Parathyroid adenoma (tissue), 2 donors: ENCODE results near the gene MRPL18.

ENCODE experiments used
- H2AFZ ChIP-seq: fragments of 300-600 bp; sonication (generic); one replicate; pipeline ENCODE4 v1.7.0; 2017; ENCODE audit warnings: antibody characterized with exemption, mild to moderate bottlenecking
- H3K27ac ChIP-seq: fragments of 300-600 bp; sonication (generic); one replicate; pipeline ENCODE4 v1.7.0; 2017
- H3K27me3 ChIP-seq: fragments of 300-600 bp; sonication (generic); one replicate; pipeline ENCODE4 v1.7.0; 2017; ENCODE audit warnings: low read length; ENCODE audit not compliant: control insufficient read depth, insufficient read depth
- H3K36me3 ChIP-seq: fragments of 300-600 bp; sonication (generic); one replicate; pipeline ENCODE4 v1.7.0; 2017; ENCODE audit warnings: low read length; ENCODE audit not compliant: control insufficient read depth, insufficient read depth
- H3K4me1 ChIP-seq: fragments of 300-600 bp; sonication (generic); one replicate; pipeline ENCODE4 v1.7.0; 2017; ENCODE audit warnings: control low read depth
- H3K4me2 ChIP-seq: fragments of 300-600 bp; sonication (generic); one replicate; pipeline ENCODE4 v1.7.0; 2017; ENCODE audit warnings: low read length
- H3K4me3 ChIP-seq: fragments of 300-600 bp; sonication (generic); one replicate; pipeline ENCODE4 v1.7.0; 2017; ENCODE audit warnings: low read depth, low read length
- H3K79me2 ChIP-seq: fragments of 300-600 bp; sonication (generic); one replicate; pipeline ENCODE4 v1.7.0; 2017; ENCODE audit warnings: control low read depth
- H3K9ac ChIP-seq: fragments of 300-600 bp; sonication (generic); one replicate; pipeline ENCODE4 v1.7.0; 2017; ENCODE audit warnings: mild to moderate bottlenecking
- H3K9me3 ChIP-seq: fragments of 300-600 bp; sonication (generic); one replicate; pipeline ENCODE4 v1.7.0; 2017; ENCODE audit warnings: low read length; ENCODE audit not compliant: control insufficient read depth
- TF ChIP-seq, protein P1 (sequence below): fragments of 300-600 bp; sonication (generic); IDR thresholded peaks from one replicate; pipeline ENCODE4 v1.7.0; 2017; ENCODE audit warnings: antibody characterized with exemption, mild to moderate bottlenecking
- donor health status: primary hyperparathyroidism.

MRPL18 gene

DNA sequence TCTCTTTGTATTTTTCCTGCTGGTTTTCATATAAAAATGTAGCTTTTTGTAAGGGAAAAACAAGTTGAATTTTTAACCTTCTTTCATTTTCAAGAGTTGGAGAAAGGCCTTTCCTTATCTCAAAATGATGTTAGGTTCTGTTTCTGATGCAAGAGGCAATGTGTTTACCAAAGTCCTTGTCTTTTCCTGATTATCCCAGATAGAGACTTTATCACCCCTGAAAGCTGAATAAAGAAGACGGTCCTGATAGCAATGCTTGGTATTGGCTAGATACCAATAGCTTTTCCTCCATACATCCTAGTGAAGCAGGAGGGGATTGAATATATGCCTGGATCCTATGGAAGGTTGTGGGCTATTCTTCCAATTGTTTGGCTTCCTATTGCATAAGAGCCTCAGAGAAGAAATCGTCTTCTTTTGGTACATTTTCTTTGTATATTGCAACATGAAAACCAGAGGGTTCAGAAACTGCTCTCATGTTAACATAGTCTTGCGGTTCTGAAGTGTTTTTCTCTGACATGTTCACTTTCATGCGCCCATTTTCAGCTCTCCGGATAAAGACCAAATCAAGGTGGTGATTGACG lies 15.3 kb downstream of the MRPL18 start:
- Histone ChIP-seq H3K9me3 (no peaks in the 10 kb centered on the region), H2AFZ (no peak overlapping the region), H3K9ac (no peak overlapping the region), H3K4me3 (no peak overlapping the region), H3K36me3 (no peaks in the 10 kb centered on the region), H3K27ac (no peak overlapping the region), H3K79me2 (no peaks in the 10 kb centered on the region), H3K4me1 (no peaks in the 10 kb centered on the region), H3K4me2 (no peak overlapping the region), H3K27me3 (no peaks in the 10 kb centered on the region)
- TF ChIP-seq, protein P1, sequence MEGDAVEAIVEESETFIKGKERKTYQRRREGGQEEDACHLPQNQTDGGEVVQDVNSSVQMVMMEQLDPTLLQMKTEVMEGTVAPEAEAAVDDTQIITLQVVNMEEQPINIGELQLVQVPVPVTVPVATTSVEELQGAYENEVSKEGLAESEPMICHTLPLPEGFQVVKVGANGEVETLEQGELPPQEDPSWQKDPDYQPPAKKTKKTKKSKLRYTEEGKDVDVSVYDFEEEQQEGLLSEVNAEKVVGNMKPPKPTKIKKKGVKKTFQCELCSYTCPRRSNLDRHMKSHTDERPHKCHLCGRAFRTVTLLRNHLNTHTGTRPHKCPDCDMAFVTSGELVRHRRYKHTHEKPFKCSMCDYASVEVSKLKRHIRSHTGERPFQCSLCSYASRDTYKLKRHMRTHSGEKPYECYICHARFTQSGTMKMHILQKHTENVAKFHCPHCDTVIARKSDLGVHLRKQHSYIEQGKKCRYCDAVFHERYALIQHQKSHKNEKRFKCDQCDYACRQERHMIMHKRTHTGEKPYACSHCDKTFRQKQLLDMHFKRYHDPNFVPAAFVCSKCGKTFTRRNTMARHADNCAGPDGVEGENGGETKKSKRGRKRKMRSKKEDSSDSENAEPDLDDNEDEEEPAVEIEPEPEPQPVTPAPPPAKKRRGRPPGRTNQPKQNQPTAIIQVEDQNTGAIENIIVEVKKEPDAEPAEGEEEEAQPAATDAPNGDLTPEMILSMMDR: no peak

GRCh38 chr6:159806021-159806458 lies 15.8 kb downstream of the MRPL18 start:
- Histone ChIP-seq H2AFZ (no peak overlapping the region), H3K4me2 (no peak overlapping the region), H3K9ac (no peak overlapping the region), H3K4me3 (no peak overlapping the region), H3K4me1 (no peaks in the 10 kb centered on the region), H3K27ac (no peak overlapping the region), H3K9me3 (no peaks in the 10 kb centered on the region), H3K36me3 (no peaks in the 10 kb centered on the region), H3K27me3 (no peaks in the 10 kb centered on the region), H3K79me2 (no peaks in the 10 kb centered on the region)
- TF ChIP-seq, protein P1: no peak

DNA sequence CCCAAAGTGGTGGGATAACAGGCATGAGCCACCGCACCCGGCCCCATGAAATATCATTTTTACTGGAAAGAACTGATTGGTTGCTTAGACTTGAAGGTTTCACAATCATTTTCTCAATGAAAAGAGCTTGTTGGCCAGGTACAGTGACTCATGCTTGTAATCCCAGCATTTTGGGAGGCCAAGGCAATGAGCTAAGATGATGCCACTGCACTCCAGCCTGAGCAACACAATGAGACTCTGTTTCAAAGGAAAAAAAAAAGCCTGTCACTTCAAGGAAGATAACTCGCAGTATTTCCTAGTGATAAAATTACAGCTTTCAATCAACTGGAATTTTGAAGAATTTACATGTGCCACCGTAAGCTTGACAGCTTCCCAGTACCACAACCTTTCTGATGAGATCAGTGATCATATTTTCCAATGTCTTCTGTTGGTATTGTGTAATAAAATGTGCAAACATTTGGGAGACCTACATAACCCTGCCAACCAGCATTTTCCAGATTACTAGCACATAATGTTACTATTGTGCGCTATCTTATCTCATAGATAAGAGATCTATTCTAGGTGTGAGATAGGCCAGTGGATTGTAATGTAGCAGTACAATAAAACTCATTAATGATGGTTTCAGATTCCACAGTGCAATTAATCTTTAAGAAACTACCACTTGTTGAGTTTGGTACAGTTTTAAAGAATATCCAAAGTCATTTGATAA lies 17.0 kb downstream of the MRPL18 start:
- Histone ChIP-seq H3K4me2 (no peak overlapping the region), H2AFZ (no peak overlapping the region), H3K79me2 (no peaks in the 10 kb centered on the region), H3K9me3 (no peaks in the 10 kb centered on the region), H3K27ac (no peak overlapping the region), H3K27me3 (no peaks in the 10 kb centered on the region), H3K4me3 (no peak overlapping the region), H3K4me1 (no peaks in the 10 kb centered on the region), H3K36me3 (no peaks in the 10 kb centered on the region), H3K9ac (no peak overlapping the region)
- TF ChIP-seq, protein P1: no peak

- TF ChIP-seq, protein P1: no peak
- Histone ChIP-seq H3K27me3 (no peaks in the 10 kb centered on the region), H3K79me2 (no peaks in the 10 kb centered on the region), H3K9ac (no peak overlapping the region), H3K4me3 (no peak overlapping the region), H3K9me3 (no peaks in the 10 kb centered on the region), H3K4me2 (no peak overlapping the region), H2AFZ (no peak overlapping the region), H3K4me1 (no peaks in the 10 kb centered on the region), H3K36me3 (no peaks in the 10 kb centered on the region), H3K27ac (no peak overlapping the region)
Observed at GRCh38 chr6:159808647-159809046, 18.4 kb downstream of the MRPL18 start.

DNA sequence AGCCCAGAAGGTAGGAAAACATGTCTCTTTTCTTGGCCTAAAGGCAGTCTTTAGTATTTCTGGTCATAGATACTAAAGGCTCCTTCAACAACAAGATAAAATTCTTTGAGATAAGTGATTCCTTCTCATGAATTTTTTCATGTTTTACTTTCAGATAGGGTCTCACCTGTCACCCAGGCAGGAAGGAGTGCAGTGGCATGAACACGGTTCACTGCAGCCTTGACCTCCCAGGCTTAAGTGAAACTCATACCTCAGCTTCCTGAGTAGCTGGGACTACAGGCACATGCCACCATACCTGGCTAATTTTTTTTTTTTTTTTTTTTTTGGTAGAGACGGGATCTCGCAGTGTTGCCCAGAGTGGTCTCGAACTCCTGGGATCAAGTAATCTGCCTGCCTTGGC lies 18.9 kb downstream of the MRPL18 start:
- H3K4me3 ChIP-seq: no peak overlapping the region
- H3K4me1 ChIP-seq: no peaks in the 10 kb centered on the region
- no peak overlapping the region for H3K9ac ChIP-seq
- H3K27me3 ChIP-seq: no peaks in the 10 kb centered on the region
- H3K27ac ChIP-seq: no peak overlapping the region
- H3K9me3 ChIP-seq: no peaks in the 10 kb centered on the region
- H2AFZ ChIP-seq: no peak overlapping the region
- no peaks in the 10 kb centered on the region for H3K36me3 ChIP-seq
- TF ChIP-seq, protein P1: no peak
- H3K4me2 ChIP-seq: no peak overlapping the region
- no peaks in the 10 kb centered on the region for H3K79me2 ChIP-seq
